Globus pallidus (tissue), 1 donor: ENCODE results near the gene KRTAP13-3.
A peak's percentile ranks its signal among the peaks of the same experiment; 100 is the strongest.

Experiments
- DNase-seq: peaks from one replicate; pipeline ENCODE4 v3.0.0-alpha.2; 2015; ENCODE audit warnings: low spot score

The KRTAP13-3 gene, protein sequence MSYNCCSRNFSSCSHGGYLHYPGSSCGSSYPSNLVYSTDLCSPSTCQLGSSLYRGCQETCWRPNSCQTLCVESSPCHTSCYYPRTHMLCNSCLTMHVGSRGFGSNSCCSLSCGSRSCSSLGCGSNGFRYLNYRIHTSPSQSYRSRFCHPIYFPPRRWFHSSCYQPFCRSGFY

DNA sequence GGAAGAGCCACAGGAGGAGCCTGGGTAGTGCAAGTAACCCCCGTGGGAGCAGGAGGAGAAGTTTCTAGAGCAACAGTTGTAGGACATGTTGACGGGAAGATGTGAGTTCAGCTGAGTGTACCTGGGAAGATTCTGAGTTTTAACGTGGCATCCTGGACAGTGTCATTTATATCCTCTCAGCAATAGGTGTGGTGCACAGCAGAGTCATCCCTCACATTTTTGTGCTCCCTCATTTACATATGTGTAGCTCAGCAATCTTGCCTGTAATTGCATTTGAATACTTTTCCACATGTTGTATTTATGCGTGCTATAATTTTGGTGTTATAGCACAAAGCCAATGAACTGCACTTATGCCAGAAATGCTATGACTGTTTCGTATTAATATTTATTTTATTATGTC lies at the start of gene KRTAP13-3:
Gene KRTAP13-3 (minus strand): TSS at position 101 of the 400 bp plus-strand sequence. CDS start 14 bp downstream, at position 87.
- no peak for DNase-seq

DNA sequence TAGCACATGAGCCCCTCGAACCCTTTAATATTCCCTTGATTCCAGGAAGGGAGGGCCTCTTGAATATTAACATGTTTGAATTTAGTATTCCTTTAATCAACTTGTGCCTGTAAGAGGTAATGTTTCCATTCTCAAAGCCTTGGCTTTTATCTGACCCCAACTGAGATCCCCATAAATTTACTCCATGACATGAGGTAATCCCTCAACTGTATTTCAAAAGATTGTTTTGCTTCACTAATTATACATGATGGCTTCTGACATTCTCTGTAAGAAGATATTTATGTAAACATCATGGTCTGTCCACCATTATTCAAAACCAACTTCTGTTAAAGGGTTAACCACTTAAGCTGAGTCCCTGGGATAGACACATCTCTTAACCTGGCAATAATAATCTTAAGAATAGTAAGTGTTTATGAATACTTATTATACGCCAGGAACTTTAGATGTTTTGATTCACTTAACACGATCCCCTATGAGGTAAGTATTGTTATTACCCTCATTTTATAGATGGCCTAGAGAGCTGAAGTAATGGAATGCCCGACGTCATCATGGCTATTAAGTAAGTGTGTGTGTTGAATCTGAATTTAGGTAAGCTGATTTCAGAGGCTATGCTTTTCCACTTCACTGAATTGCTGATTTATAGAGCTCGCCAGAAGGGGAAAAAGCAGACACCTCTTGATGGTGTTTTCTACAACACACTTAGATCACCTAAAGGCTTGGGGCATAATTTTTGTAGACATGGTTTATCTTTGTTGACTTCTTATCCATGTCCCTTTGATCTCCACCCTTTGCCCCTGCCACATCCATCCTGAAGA lies 43.4 kb upstream of the KRTAP13-3 start:
- no peak for DNase-seq

DNA sequence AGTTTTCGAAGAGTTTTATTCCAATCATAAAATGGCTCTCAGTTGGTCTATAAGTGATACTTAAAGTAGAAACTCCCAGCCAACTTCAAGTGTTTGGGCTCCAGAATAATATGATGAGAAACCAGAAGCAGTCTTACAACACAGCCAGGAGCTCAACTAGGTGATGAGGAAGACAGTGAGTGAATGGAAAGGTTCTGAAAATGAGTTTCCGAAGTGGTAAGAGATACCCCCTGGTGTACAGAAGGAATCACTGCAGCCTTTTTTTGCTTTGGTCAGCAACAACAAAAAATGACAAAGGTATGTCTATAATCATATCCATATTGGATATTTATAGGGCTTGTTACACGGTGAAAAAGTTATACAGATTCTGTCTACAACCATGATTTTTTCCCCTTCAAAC lies 38.0 kb upstream of the KRTAP13-3 start:
- DNase-seq: no peak

DNA sequence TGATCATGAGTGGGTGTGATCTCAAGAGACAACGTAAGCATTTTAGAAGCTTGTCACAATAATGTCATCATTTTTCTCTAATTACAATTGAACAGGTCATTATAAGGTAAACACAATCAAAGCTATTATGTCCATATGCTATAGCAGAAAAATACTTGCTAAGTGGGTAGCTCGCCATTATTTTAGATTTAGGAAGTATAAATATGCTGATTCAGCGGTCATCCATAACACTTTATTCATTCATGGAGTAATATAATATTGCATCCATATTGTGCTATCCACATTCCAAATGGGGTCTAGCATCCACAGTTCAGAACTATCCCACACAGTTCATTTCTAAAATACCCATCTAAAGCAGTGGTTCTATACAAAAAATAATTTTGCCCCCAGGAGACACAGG lies 22.8 kb upstream of the KRTAP13-3 start:
- no peak for DNase-seq

DNA sequence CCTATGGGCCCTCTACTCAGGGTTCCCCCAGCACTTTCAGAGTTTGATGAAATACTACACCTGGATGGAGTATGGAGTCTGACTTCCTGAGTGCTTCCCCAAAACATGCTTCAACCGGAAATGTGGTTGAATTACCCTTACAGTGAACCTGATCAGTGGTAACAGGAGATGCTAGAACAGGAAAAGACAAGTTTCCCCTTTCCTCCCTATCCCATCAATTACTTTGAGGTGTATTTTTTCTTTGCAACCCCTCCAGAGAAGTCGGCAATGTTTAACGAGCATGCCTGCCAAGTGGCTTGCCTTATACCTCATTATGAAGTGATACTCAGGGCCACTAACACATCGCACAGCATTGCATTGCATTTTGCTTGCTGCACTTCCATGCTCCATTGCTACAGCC lies 21.3 kb upstream of the KRTAP13-3 start:
- DNase-seq: no peak

DNA sequence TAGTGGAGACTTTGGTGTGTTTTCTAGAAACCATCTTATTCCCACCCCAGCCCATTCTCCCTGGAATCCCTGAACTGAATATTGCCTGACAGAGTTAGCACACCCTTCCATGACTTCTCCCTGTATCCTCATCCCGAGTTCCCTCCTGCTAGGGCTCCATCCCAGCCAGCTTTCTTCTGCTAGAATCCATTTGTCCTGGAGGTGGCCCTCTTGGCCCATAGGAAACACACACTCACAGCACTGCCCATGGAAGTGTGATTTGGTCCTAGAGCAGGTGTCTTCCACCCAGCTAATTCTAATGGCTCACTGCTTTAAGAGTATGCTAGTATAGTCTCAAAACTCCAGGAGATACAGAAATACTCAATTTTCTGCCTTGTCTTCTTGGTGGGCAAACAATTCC lies 18.5 kb upstream of the KRTAP13-3 start:
- DNase-seq: no peak

DNA sequence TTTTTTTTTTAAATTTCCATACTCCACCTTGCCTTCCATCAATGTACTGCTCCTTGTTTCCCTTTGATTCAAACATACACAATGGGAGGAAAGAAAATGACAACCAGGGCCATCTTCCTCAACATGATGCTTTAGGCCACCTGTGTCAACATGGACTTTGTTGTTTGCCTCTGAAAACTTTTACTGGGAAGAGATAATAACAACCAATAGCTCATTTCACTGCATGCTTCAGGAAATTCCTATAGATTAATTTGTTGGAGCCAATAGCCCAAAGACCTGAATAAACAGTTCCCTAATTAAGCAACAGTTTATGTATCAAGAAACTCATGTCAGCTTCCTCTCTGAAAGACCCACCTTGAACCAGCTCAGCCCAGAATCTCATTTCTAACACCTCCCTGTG lies 17.5 kb upstream of the KRTAP13-3 start:
- DNase-seq: no peak

DNA sequence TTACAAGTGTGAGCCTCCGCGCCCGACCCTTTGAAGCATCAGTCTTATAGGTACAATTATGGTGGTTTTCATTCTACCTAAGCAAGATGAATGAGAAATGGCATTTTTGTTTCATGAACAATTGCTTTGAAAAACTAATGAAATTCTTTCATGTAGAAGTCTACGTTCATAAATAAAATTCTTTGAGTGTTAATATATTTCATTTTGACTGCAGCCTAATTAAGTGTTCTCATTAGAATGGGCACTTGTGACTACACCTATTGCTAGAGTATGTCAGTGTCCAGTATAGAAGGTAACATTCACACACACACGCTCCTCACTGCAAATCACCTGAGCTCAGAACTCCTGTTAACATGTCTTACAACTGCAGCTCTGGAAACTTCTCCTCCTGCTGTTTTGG lies 14.2 kb upstream of the KRTAP13-3 start, which contains the start of gene KRTAP15-1:
Gene KRTAP15-1 (plus strand): TSS at position 301 of the 400 bp plus-strand sequence. CDS start 53 bp downstream, at position 354.
- DNase-seq: no peak

DNA sequence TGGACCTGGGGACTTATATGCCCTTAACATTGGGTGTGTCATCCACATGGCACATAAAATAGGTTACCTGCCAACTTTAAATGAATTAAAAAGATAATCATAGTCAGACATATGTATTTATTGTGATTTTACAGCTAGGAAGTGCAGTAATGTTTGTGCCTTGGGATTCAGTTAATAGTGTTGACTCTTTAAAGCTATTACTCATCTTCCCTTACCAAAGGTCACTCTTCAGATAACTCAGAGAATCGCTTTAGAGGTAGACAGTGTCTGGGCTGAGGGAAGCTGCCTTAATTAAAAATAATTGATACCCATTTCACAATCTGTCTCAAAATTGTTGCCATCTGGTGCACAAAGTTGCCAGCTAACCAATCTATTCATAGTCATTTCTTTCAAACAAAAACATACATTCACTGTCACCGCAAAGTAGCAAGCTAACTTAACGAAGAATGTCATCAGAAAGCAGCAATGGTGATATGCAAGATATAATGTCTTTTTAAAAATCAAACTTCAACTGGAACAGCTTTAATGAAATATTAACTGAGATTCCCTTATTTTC lies 11.4 kb upstream of the KRTAP13-3 start:
- DNase-seq: no peak

DNA sequence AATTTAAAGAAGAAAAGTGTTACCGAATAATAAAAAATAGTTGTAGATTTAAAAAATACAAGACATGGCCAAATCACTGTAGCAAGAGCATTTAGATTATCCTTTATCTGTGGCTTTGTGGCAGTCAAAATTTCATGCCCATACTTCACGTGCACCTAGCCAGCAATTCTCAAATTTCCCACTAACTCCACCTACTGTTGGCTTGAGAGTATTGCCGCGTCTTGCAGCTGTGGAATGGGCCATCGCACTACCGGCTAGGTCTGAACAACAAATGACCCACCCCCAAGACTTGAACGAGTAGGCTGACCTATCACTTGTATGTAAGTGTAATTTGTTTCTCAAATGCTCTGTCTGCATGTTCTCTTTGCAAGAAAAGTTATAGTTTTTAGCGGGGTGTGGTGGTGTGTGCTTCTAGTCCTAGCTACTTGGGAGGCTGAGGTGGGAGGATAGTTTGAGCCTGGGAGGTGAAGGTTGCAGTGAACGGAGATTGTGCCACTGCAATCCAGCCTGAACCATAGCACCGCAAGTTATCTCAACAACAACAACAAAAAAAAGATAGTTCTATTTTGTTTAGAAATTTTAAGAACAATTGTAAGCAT lies 8.4 kb upstream of the KRTAP13-3 start:
- peak; percentile 7 for DNase-seq

DNA sequence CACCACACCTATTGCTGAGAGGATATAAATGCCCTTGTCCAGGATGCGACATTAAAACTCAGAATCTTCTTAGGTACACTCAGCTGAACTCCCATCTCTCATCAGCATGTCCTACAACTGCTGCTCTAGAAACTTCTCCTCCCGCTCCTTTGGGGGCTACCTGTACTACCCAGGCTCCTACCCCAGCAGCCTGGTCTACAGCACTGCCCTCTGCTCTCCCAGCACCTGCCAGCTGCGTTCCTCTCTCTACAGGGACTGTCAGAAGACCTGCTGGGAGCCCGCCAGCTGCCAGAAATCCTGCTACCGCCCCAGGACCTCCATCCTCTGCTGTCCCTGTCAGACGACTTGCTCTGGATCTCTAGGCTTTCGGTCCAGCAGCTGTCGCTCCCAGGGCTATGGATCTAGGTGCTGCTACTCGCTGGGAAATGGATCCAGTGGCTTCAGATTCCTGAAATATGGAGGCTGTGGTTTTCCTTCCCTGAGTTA lies 4.5 kb upstream of the KRTAP13-3 start, which contains the start of gene KRTAP13-4:
Gene KRTAP13-4 (plus strand): TSS at position 51 of the 486 bp plus-strand sequence. CDS start 56 bp downstream, at position 107.
- no peak for DNase-seq

DNA sequence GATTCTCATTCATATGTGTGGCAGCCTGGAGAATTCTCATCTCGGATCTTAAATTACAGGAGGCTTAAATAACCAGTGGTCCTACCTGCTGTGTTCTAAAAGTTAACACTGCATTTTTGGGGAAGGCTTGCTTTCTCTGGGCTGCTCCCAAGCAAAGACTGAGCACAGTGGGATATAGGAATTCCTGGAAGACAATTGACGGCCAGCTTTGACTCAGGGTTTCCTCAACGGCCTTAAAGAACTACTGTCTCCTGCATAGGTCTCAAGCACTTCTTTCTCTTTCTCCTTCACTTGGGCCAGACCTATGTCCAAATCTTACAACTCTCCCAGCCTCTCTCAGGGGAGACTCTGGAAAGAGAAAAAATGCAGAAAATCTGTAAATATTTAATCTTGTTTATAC lies 1.0 kb upstream of the KRTAP13-3 start:
- no peak for DNase-seq

DNA sequence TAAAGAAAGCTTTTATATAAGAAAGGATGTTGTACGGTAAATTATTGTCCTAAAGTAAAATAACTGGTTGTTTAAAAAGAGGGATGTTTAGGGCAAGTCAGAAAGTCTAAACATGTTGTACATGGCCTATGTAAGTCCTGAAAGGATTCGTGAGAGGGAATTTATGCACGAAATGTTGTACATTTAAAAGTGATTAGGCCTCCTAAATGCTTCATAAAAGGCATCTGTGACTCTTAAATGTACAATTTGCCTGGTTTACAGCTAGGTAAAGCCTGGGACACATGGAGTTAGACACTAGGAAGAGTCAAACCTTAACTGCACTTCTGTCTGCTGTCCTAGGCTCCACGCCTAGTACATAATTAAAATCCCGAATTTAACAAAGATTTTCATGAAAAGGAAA lies 9.7 kb downstream of the KRTAP13-3 start:
- DNase-seq: no peak

DNA sequence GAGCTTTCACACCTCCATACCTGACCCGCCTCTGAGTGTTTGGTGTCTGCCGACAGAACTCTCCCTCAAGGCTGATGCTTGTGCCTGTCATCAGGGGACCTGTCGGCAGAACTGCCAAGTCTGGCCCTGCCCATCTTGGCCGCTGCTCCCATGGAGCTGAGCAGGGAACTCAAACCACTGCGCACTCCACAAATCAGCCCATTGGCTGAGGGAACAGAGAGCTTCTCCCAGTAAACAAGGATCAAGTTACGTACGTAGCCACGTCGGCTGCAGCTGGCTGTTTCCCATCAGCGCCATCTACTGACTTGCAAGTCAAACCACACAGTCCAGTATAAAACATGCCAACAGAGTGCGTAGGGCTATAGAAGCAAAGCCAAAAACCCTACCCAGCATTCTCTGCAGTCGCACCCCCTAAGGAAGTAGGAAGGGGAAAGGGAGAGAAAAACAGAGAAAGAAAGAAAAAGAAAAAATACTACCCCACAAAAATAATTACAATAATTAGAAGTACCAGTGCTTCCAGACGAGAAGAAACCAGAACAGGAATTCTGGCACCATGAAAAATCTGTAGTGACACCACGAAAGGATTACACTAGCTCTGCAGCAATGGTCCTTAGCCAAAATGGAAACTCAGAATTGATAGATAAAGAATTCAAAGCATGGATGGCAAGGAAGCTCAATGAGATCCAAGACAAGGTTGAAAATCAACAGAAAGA lies 16.8 kb downstream of the KRTAP13-3 start:
- DNase-seq: peak; percentile 12

DNA sequence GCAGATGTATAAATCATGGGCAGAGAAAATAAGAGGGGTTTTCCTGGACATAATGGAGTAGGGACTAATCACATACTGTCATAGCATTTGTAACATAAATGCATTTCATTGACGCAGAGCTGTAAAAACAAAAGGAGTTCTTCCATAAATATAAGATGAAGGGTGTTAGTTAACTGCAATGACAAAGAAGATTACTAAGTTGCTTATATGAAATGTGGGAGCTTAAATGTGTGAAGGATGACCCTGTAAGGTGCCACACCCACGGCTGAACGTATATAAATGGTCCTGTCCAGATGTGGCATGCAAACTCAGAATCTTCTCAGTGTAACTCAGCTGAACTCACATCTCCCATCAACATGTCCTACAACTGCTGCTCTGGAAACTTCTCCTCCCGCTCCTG lies 30.0 kb downstream of the KRTAP13-3 start, which contains the start of gene KRTAP13-1:
Gene KRTAP13-1 (plus strand): TSS at position 301 of the 400 bp plus-strand sequence. CDS start 56 bp downstream, at position 357.
- DNase-seq: no peak

DNA sequence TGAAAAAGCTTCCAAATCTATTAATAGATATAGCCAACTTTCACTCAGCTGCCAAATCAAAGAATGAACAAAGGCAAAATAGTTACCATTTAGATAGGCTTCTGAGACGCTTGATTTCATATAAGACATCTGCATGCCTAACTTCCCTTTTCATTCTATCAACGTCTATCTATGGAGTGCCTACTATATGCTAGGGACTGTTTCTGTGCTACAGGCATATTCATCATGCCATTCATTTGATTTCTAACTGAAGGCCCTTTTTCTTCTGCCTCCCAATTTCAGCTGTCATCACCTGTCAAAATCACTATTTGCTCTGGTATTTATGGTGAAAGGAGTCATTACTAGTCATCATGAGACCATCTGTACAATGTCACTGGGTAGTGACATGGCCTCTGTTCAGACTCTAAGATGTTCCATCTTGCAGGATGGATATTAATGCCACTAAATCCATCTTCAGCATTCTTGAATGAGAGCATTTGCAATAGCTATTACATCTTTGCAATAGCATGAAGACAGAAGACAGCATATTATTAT lies 34.2 kb downstream of the KRTAP13-3 start:
- no peak for DNase-seq

DNA sequence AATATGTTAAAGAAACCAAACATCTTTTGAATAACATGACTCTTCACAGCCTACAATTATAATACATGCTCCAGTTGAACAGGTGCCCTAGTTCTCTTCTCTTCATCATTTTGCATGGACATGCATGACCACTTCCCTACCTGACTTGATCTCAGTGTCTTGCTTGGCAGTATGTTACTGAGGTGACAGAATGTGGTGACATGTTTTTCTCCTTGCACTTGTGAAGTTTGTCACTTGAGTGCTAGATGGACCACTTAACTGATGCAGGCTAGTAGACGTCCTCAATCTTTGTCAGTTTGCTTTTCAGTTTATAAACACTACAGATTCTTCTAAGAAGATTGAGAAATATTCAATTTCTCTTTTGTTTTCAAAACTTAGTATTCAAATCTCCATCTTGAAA lies 43.5 kb downstream of the KRTAP13-3 start:
- DNase-seq: no peak
